GM12878 (cell line): ENCODE results near the gene CAMK2D.

Source experiments
- BRCA1 ChIP-seq: IDR thresholded peaks from 2 replicates; pipeline ENCODE4 v1.6.1; 2011; ENCODE audit warnings: low read depth, low read length, improper control_type of control experiment
- CTCF ChIP-seq, 3 experiments: IDR thresholded peaks in 2 of 3; conservative IDR thresholded peaks in 1 of 3; 2 replicates each; pipeline ENCODE4 v1.5.1; 2011; ENCODE audit warnings: low read depth in 3 of 3, low read length in 3 of 3, mild to moderate bottlenecking in 3 of 3, control low read depth in 2 of 3, moderate library complexity in 2 of 3, inconsistent platforms in 1 of 3, mixed read lengths in 1 of 3; ENCODE audit not compliant: control insufficient read depth in 2 of 3, insufficient read depth in 1 of 3; ENCODE audit errors: extremely low read depth in 1 of 3
- FOS ChIP-seq: IDR thresholded peaks from 3 replicates; pipeline ENCODE4 v1.6.1; 2011; ENCODE audit warnings: borderline replicate concordance; ENCODE audit not compliant: insufficient read length; ENCODE audit errors: extremely low read depth
- PBX3 ChIP-seq: IDR thresholded peaks from 2 replicates; pipeline ENCODE4 v1.6.1; 2011; ENCODE audit warnings: mild to moderate bottlenecking, low read depth, low read length, moderate library complexity; ENCODE audit not compliant: insufficient replicate concordance
- POLR2A ChIP-seq: IDR thresholded peaks from 2 replicates; pipeline ENCODE4 v1.6.1; 2011; ENCODE audit warnings: low read depth, mild to moderate bottlenecking, low read length
- REST ChIP-seq: IDR thresholded peaks from 2 replicates; pipeline ENCODE4 v1.6.1; 2012; ENCODE audit warnings: mild to moderate bottlenecking, low read depth, low read length
- ZBTB33 ChIP-seq: fragments of 450-650 bp; IDR thresholded peaks from 2 replicates; pipeline ENCODE4 v1.6.1; 2017; ENCODE audit warnings: mild to moderate bottlenecking
- ZNF274 ChIP-seq: IDR thresholded peaks from one replicate; pipeline ENCODE4 v1.8.0; 2011; ENCODE audit not compliant: insufficient read length, insufficient read depth

- TF ChIP-seq POLR2A = no peak
- TF ChIP-seq CTCF (IDR thresholded peaks at IDR 0.05 in 2 of 3, conservative IDR thresholded peaks at IDR 0.05 in 1 of 3; ENCODE audit: control insufficient read depth in 2 of 3, extremely low read depth in 1 of 3, insufficient read depth in 1 of 3, low read depth in 3 of 3, low read length in 3 of 3) = no peak
- TF ChIP-seq ZBTB33 = no peak
- TF ChIP-seq PBX3 = no peak
- no peak for TF ChIP-seq REST
- TF ChIP-seq ZNF274 = no peak
- TF ChIP-seq BRCA1 = no peak
- no peak for TF ChIP-seq FOS
Measured at GRCh38 chr4:113613503-113613902, 148.0 kb downstream of the CAMK2D start.
